LoVo (cell line): Measurements from ENCODE around the gene CD99L2.
"Not testable (repeated sequence)": the region's sequence is repeated elsewhere in the genome, so short reads cannot be mapped to it uniquely, and the experiment has no call there.

Experiments used
- DNase-seq: peaks from one replicate; pipeline ENCODE4 v3.0.0-alpha.2; 2016; ENCODE audit warnings: low spot score

CD99L2 gene

GRCh38 chrX:150896632-150897031 is 1.8 kb downstream of the CD99L2 start:
- no peak for DNase-seq

- DNase-seq = no peak
Observed at GRCh38 chrX:150893936-150894335, 4.5 kb downstream of the CD99L2 start.

- no peak for DNase-seq
Observed at GRCh38 chrX:150889131-150889530, 9.3 kb downstream of the CD99L2 start.

GRCh38 chrX:150887906-150888465 is 10.5 kb downstream of the CD99L2 start:
- DNase-seq = no peak

- DNase-seq = not testable (repeated sequence)
Observed at GRCh38 chrX:150887268-150887667, 11.2 kb downstream of the CD99L2 start.

GRCh38 chrX:150886381-150886780 is 12.1 kb downstream of the CD99L2 start:
- no peak for DNase-seq

GRCh38 chrX:150880808-150881165 is 17.7 kb downstream of the CD99L2 start:
- no peak for DNase-seq

GRCh38 chrX:150879855-150880807 is 18.3 kb downstream of the CD99L2 start:
- DNase-seq = no peak

- DNase-seq = not testable (repeated sequence)
Observed at GRCh38 chrX:150875621-150876020, 22.8 kb downstream of the CD99L2 start.

GRCh38 chrX:150874448-150874847 is 24.0 kb downstream of the CD99L2 start:
- DNase-seq = no peak

- no peak for DNase-seq
Observed at GRCh38 chrX:150873616-150874015, 24.9 kb downstream of the CD99L2 start.

- no peak for DNase-seq
Observed at GRCh38 chrX:150872773-150873336, 25.6 kb downstream of the CD99L2 start.

GRCh38 chrX:150871341-150871811 is 27.1 kb downstream of the CD99L2 start:
- DNase-seq = no peak

- DNase-seq = no peak
Observed at GRCh38 chrX:150870487-150871340, 27.8 kb downstream of the CD99L2 start.

- DNase-seq = no peak
Observed at GRCh38 chrX:150870029-150870428, 28.4 kb downstream of the CD99L2 start.

- no peak for DNase-seq
Observed at GRCh38 chrX:150869450-150869849, 29.0 kb downstream of the CD99L2 start.

GRCh38 chrX:150868625-150869024 is 29.8 kb downstream of the CD99L2 start:
- DNase-seq = no peak

GRCh38 chrX:150864127-150864526 is 34.3 kb downstream of the CD99L2 start:
- DNase-seq = no peak

GRCh38 chrX:150863191-150863590 is 35.3 kb downstream of the CD99L2 start:
- DNase-seq = no peak

- DNase-seq = no peak
Observed at GRCh38 chrX:150857453-150857852, 41.0 kb downstream of the CD99L2 start.

GRCh38 chrX:150856785-150857184 is 41.7 kb downstream of the CD99L2 start:
- DNase-seq = no peak

GRCh38 chrX:150856101-150856500 is 42.4 kb downstream of the CD99L2 start:
- DNase-seq = no peak
